ENCODE results near the gene IKZF1.

The IKZF1 gene

GRCh38 chr7:50418526-50419290 lies 114.2 kb downstream of the IKZF1 start:
- H3F3A ChIP-seq (ENCODE audit: control insufficient read depth, insufficient read depth): 0 out of 2 replicates have a peak, but pooled peaks cover 4% of the 10 kb centered on the region
- H4K20me1 ChIP-seq (ENCODE audit: control insufficient read depth, insufficient read depth, low read depth, low read length): no peaks in the 10 kb centered on the region
- no peaks in the 10 kb centered on the region for H3K9me2 ChIP-seq (replicated peaks; ENCODE audit: control insufficient read depth, low read length)
- TF ChIP-seq CTCF (IDR thresholded peaks at IDR 0.05; ENCODE audit: low read depth, low read length, poor library complexity, severe bottlenecking): no peak
- no peak for TF ChIP-seq EZH2phosphoT487 (IDR thresholded peaks at IDR 0.05; ENCODE audit: borderline replicate concordance, low read length)
- H3K27ac ChIP-seq (ENCODE audit: low read depth, low read length): no peak overlapping the region
- no peak overlapping the region for H3K4me2 ChIP-seq (ENCODE audit: low read length)
- H3K79me2 ChIP-seq (ENCODE audit: control insufficient read depth, low read length): no peaks in the 10 kb centered on the region
- H3K4me1 ChIP-seq (ENCODE audit: control insufficient read depth, low read length): peaks cover 27% of the 10 kb centered on the region
- H3K4me3 ChIP-seq (ENCODE audit: low read length): no peak overlapping the region
- no peaks in the 10 kb centered on the region for H3K9me3 ChIP-seq (ENCODE audit: control insufficient read depth, insufficient read depth, low read length)
- no peaks in the 10 kb centered on the region for H3K36me3 ChIP-seq (ENCODE audit: control insufficient read depth, low read length)
- no peaks in the 10 kb centered on the region for H3K27me3 ChIP-seq (ENCODE audit: control insufficient read depth, low read length)

- Histone ChIP-seq H4K20me1 (ENCODE audit: control insufficient read depth, insufficient read depth, low read depth, low read length) (no peaks in the 10 kb centered on the region), H3F3A (ENCODE audit: control insufficient read depth, insufficient read depth) (no peaks in the 10 kb centered on the region), H3K9me2 (replicated peaks; ENCODE audit: control insufficient read depth, low read length) (no peaks in the 10 kb centered on the region), H3K79me2 (ENCODE audit: control insufficient read depth, low read length) (no peaks in the 10 kb centered on the region), H3K4me2 (ENCODE audit: low read length) (no peak overlapping the region), H3K27ac (ENCODE audit: low read depth, low read length) (no peak overlapping the region), H3K27me3 (ENCODE audit: control insufficient read depth, low read length) (no peaks in the 10 kb centered on the region), H3K4me1 (ENCODE audit: control insufficient read depth, low read length) (peaks cover 19% of the 10 kb centered on the region), H3K4me3 (ENCODE audit: low read length) (no peak overlapping the region), H3K9me3 (ENCODE audit: control insufficient read depth, insufficient read depth, low read length) (no peaks in the 10 kb centered on the region), H3K36me3 (ENCODE audit: control insufficient read depth, low read length) (no peaks in the 10 kb centered on the region)
- TF ChIP-seq EZH2phosphoT487 (IDR thresholded peaks at IDR 0.05; ENCODE audit: borderline replicate concordance, low read length) (no peak), CTCF (IDR thresholded peaks at IDR 0.05; ENCODE audit: low read depth, low read length, poor library complexity, severe bottlenecking) (no peak)
These were observed 116.5 kb downstream of the IKZF1 start for GRCh38 chr7:50421043-50421442.

- no peak for TF ChIP-seq EZH2phosphoT487 (IDR thresholded peaks at IDR 0.05; ENCODE audit: borderline replicate concordance, low read length)
- Histone ChIP-seq H4K20me1 (ENCODE audit: control insufficient read depth, insufficient read depth, low read depth, low read length) (no peaks in the 10 kb centered on the region), H3K79me2 (ENCODE audit: control insufficient read depth, low read length) (no peaks in the 10 kb centered on the region), H3K27me3 (ENCODE audit: control insufficient read depth, low read length) (no peaks in the 10 kb centered on the region), H3K36me3 (ENCODE audit: control insufficient read depth, low read length) (no peaks in the 10 kb centered on the region), H3K27ac (ENCODE audit: low read depth, low read length) (no peak overlapping the region), H3F3A (ENCODE audit: control insufficient read depth, insufficient read depth) (no peaks in the 10 kb centered on the region), H3K4me2 (ENCODE audit: low read length) (no peak overlapping the region), H3K4me1 (ENCODE audit: control insufficient read depth, low read length) (0 out of 2 replicates have a peak, but pooled peaks cover 3% of the 10 kb centered on the region), H3K9me2 (replicated peaks; ENCODE audit: control insufficient read depth, low read length) (no peaks in the 10 kb centered on the region), H3K4me3 (ENCODE audit: low read length) (no peak overlapping the region), H3K9me3 (ENCODE audit: control insufficient read depth, insufficient read depth, low read length) (no peaks in the 10 kb centered on the region)
These were observed 118.3 kb downstream of the IKZF1 start for GRCh38 chr7:50422858-50423257.

GRCh38 chr7:50423860-50424259 lies 119.3 kb downstream of the IKZF1 start:
- Histone ChIP-seq H3F3A (ENCODE audit: control insufficient read depth, insufficient read depth) (no peaks in the 10 kb centered on the region), H3K4me2 (ENCODE audit: low read length) (no peak overlapping the region), H3K9me2 (replicated peaks; ENCODE audit: control insufficient read depth, low read length) (no peaks in the 10 kb centered on the region), H3K27me3 (ENCODE audit: control insufficient read depth, low read length) (no peaks in the 10 kb centered on the region), H3K27ac (ENCODE audit: low read depth, low read length) (no peak overlapping the region), H3K4me1 (ENCODE audit: control insufficient read depth, low read length) (no peaks in the 10 kb centered on the region), H3K79me2 (ENCODE audit: control insufficient read depth, low read length) (no peaks in the 10 kb centered on the region), H3K36me3 (ENCODE audit: control insufficient read depth, low read length) (no peaks in the 10 kb centered on the region), H3K4me3 (ENCODE audit: low read length) (no peak overlapping the region), H3K9me3 (ENCODE audit: control insufficient read depth, insufficient read depth, low read length) (no peaks in the 10 kb centered on the region), H4K20me1 (ENCODE audit: control insufficient read depth, insufficient read depth, low read depth, low read length) (no peaks in the 10 kb centered on the region)
- no peak for TF ChIP-seq CTCF (IDR thresholded peaks at IDR 0.05; ENCODE audit: low read depth, low read length, poor library complexity, severe bottlenecking)
- no peak for TF ChIP-seq EZH2phosphoT487 (IDR thresholded peaks at IDR 0.05; ENCODE audit: borderline replicate concordance, low read length)
